ENCODE data around the gene ARHGAP24.
A peak's percentile ranks its signal among the peaks of the same experiment; 100 is the strongest.
"Not testable (repeated sequence)": the region's sequence is repeated elsewhere in the genome, so short reads cannot be mapped to it uniquely, and the experiment has no call there.

The ARHGAP24 gene

GRCh38 chr4:85818700-85819099, 343.8 kb downstream of the ARHGAP24 start:
- no peak for DNase-seq (ENCODE audit: low spot score)

GRCh38 chr4:85820101-85820500, 345.2 kb downstream of the ARHGAP24 start:
- DNase-seq (ENCODE audit: low spot score) = not testable (repeated sequence)

GRCh38 chr4:85821688-85822455, 346.9 kb downstream of the ARHGAP24 start:
- DNase-seq (ENCODE audit: low spot score) = no peak

GRCh38 chr4:85823295-85823694, 348.3 kb downstream of the ARHGAP24 start:
- no peak for DNase-seq (ENCODE audit: low spot score)

- DNase-seq (ENCODE audit: low spot score) = no peak
These were observed 349.4 kb downstream of the ARHGAP24 start for GRCh38 chr4:85824166-85824945.

- DNase-seq (ENCODE audit: low spot score) = no peak
These were observed 351.2 kb downstream of the ARHGAP24 start for GRCh38 chr4:85826060-85826678.

GRCh38 chr4:85828027-85828890, 353.3 kb downstream of the ARHGAP24 start:
- no peak for DNase-seq (ENCODE audit: low spot score)

GRCh38 chr4:85829276-85830051, 354.5 kb downstream of the ARHGAP24 start:
- no peak for DNase-seq (ENCODE audit: low spot score)

- DNase-seq (ENCODE audit: low spot score) = no peak
These were observed 356.7 kb downstream of the ARHGAP24 start for GRCh38 chr4:85831647-85832046.

- no peak for DNase-seq (ENCODE audit: low spot score)
These were observed 358.4 kb downstream of the ARHGAP24 start for GRCh38 chr4:85833302-85833701.

- no peak for DNase-seq (ENCODE audit: low spot score)
These were observed 360.0 kb downstream of the ARHGAP24 start for GRCh38 chr4:85834934-85835333.

- DNase-seq (ENCODE audit: low spot score) = no peak
These were observed 361.9 kb downstream of the ARHGAP24 start for GRCh38 chr4:85836588-85837438.

- DNase-seq (ENCODE audit: low spot score) = no peak
These were observed 362.4 kb downstream of the ARHGAP24 start for GRCh38 chr4:85837439-85837733.

- not testable (repeated sequence) for DNase-seq (ENCODE audit: low spot score)
These were observed 365.1 kb downstream of the ARHGAP24 start for GRCh38 chr4:85839981-85840451.

- peak; percentile 70 for DNase-seq (ENCODE audit: low spot score)
These were observed 367.6 kb downstream of the ARHGAP24 start for GRCh38 chr4:85842540-85842939.

- not testable (repeated sequence) for DNase-seq (ENCODE audit: low spot score)
These were observed 378.8 kb downstream of the ARHGAP24 start for GRCh38 chr4:85853740-85854139.

GRCh38 chr4:85854546-85854945, 379.6 kb downstream of the ARHGAP24 start:
- no peak for DNase-seq (ENCODE audit: low spot score)

- no peak for DNase-seq (ENCODE audit: low spot score)
These were observed 385.3 kb downstream of the ARHGAP24 start for GRCh38 chr4:85860066-85860740.

- DNase-seq (ENCODE audit: low spot score) = no peak
These were observed 386.3 kb downstream of the ARHGAP24 start for GRCh38 chr4:85861064-85861765.

All from left forelimb (tissue), 1 donor.